Stomach (tissue), 9 donors: ENCODE measurements around the gene PLXNA2. TPM values are rescaled to one million over a fixed set of nuclear protein-coding genes. Genes with fewer than 3 reads are reported as not detected.

Source experiments
- DNase-seq, 2 donors: peaks; one replicate each; pipeline versions ENCODE4 v3.0.0 to v3.0.0-alpha.2; 2013 to 2019
- H3K27ac ChIP-seq, 5 donors: fragments of 200-600 bp in 4 of 5; sonication (generic) in 4 of 5; one replicate each; pipeline ENCODE4 v1.5.1; 2013 to 2019; ENCODE audit warnings: mild to moderate bottlenecking in 1 of 5, moderate library complexity in 1 of 5
- H3K27me3 ChIP-seq, 3 donors: fragments of 200-600 bp; sonication (generic); one replicate each; pipeline ENCODE4 v1.5.1; 2017 to 2019; ENCODE audit warnings: mixed run types in 1 of 3
- H3K36me3 ChIP-seq, 4 donors: fragments of 200-600 bp; sonication (generic); 1 replicate in 3 of 4; 2 replicates in 1 of 4; pipeline ENCODE4 v1.5.1; 2016 to 2019
- H3K4me1 ChIP-seq, 4 donors: fragments of 200-600 bp; sonication (generic); one replicate each; pipeline ENCODE4 v1.5.1; 2016 to 2019
- H3K4me3 ChIP-seq, 4 donors: fragments of 200-600 bp; sonication (generic) in 3 of 4; one replicate each; pipeline ENCODE4 v1.5.1; 2016 to 2019; ENCODE audit warnings: mild to moderate bottlenecking in 1 of 4
- H3K9me3 ChIP-seq, 4 donors: fragments of 200-600 bp; sonication (generic); one replicate each; pipeline ENCODE4 v1.5.1; 2016 to 2019
- CTCF ChIP-seq, 7 experiments: fragments of 450-650 bp in 4 of 7; fragments of 200-600 bp in 3 of 7; sonication (generic) in 3 of 7; IDR thresholded peaks; one replicate each; pipeline ENCODE4 v1.5.1; 2016 to 2019; ENCODE audit warnings: antibody characterized with exemption in 7 of 7, control low read depth in 2 of 7, mild to moderate bottlenecking in 1 of 7
- EP300 ChIP-seq: sonication (generic); formaldehyde crosslinking; IDR thresholded peaks from one replicate; pipeline ENCODE4 v1.6.1; 2017; ENCODE audit warnings: antibody characterized with exemption
- POLR2A ChIP-seq, 4 donors: fragments of 450-650 bp; IDR thresholded peaks; one replicate each; pipeline ENCODE4 v1.6.1; 2016; ENCODE audit warnings: antibody characterized with exemption in 4 of 4, control low read depth in 2 of 4, mild to moderate bottlenecking in 1 of 4, moderate library complexity in 1 of 4
- POLR2AphosphoS5 ChIP-seq, 3 donors: sonication (generic); formaldehyde crosslinking; IDR thresholded peaks; one replicate each; pipeline ENCODE4 v1.6.1; 2016; ENCODE audit warnings: antibody characterized with exemption in 3 of 3
- WGBS, 5 donors: extraction: QIAGEN DNeasy Blood & Tissue Kit in 3 of 5; methylation state at CpG; one replicate each; pipeline versions ENCODE4 v1.1.5 to v1.1.7; 2013 to 2018; 5-methylcytosine and 5-hydroxymethylcytosine counted together
- intact Hi-C: fragments of 100-400 bp; cut with DNase I; formaldehyde crosslinking; loops from one replicate; pipeline ENCODE4 v1.15.1; 2023; ENCODE audit warnings: low total_unique reads
- polyA plus RNA-seq, 3 donors: library from polyadenylated mRNA; stranded (reverse); fragments of 200-250 nt; gene quantifications; one replicate each; pipeline ENCODE4 v1.2.3, GENCODE V29; 2013
- total RNA-seq, 5 donors: library from RNA; depleted of rRNA; stranded (reverse); fragments of >200 nt; gene quantifications; one replicate each; pipeline versions ENCODE4 v1.1.0 to v1.2.3, GENCODE V29; 2014 to 2016
- donor health status: healthy with polysubstance abuse.
- donor health status: Bipolar disorder and iron deficiency.
- donor health status: healthy.

The PLXNA2 gene
- total and polyA plus RNA-seq, 8 donors, result 2.7 to 185 (median 28.7) TPM

GRCh38 chr1:208219098-208219658, 25.0 kb downstream of the PLXNA2 start:
- no peaks in the 10 kb centered on the region for H3K27me3 ChIP-seq
- H3K4me1 ChIP-seq, result peaks cover 18 to 79% (median 48%) of the 10 kb centered on the region in 4 donors
- peak overlapping the region in 4 of 5 donors; percentile 60 to 77 (median 70) for H3K27ac ChIP-seq
- no peaks in the 10 kb centered on the region for H3K9me3 ChIP-seq
- H3K4me3 ChIP-seq, result no peak overlapping the region
- WGBS, 5 donors, result 82 to 88% (median 82%) methylated on average over 5 of the region's 5 CpGs
- H3K36me3 ChIP-seq, result peaks cover 27 to 36% (median 30%) of the 10 kb centered on the region in 4 donors
- intact Hi-C loops, result no loop called here
- DNase-seq, result no peak
- no peak for TF ChIP-seq POLR2AphosphoS5 (IDR thresholded peaks at IDR 0.05)
- no peak for TF ChIP-seq EP300
- no peak for TF ChIP-seq CTCF (IDR thresholded peaks at IDR 0.05)
- no peak for TF ChIP-seq POLR2A (IDR thresholded peaks at IDR 0.05)

- Histone ChIP-seq H3K27ac (peak overlapping the region in 4 of 5 donors; percentile 60 to 77 (median 70)), H3K4me1 (peaks cover 18 to 83% (median 49%) of the 10 kb centered on the region in 4 donors), H3K4me3 (no peak overlapping the region), H3K27me3 (no peaks in the 10 kb centered on the region), H3K36me3 (peaks cover 27 to 36% (median 34%) of the 10 kb centered on the region in 4 donors), H3K9me3 (no peaks in the 10 kb centered on the region)
- WGBS, 5 donors, result 75 to 84% (median 83%) methylated on average over 12 of the region's 12 CpGs
- DNase-seq, result no peak
- TF ChIP-seq CTCF (IDR thresholded peaks at IDR 0.05) (no peak), POLR2A (IDR thresholded peaks at IDR 0.05) (no peak), EP300 (no peak), POLR2AphosphoS5 (IDR thresholded peaks at IDR 0.05) (no peak)
- intact Hi-C loops, result no loop called here
Measured at GRCh38 chr1:208218237-208219097, 25.7 kb downstream of the PLXNA2 start.

GRCh38 chr1:208217781-208218180, 26.4 kb downstream of the PLXNA2 start:
- no peak for DNase-seq
- Histone ChIP-seq H3K9me3 (no peaks in the 10 kb centered on the region), H3K4me3 (no peak overlapping the region), H3K27ac (peak overlapping the region in 3 of 5 donors; percentile 68 to 77 (median 71)), H3K4me1 (peaks cover 18 to 89% (median 49%) of the 10 kb centered on the region in 4 donors), H3K36me3 (peaks cover 27 to 37% (median 35%) of the 10 kb centered on the region in 4 donors), H3K27me3 (no peaks in the 10 kb centered on the region)
- no peak for TF ChIP-seq POLR2A (IDR thresholded peaks at IDR 0.05)
- no peak for TF ChIP-seq CTCF (IDR thresholded peaks at IDR 0.05)
- TF ChIP-seq EP300, result no peak
- no peak for TF ChIP-seq POLR2AphosphoS5 (IDR thresholded peaks at IDR 0.05)
- WGBS, 5 donors, result 71 to 88% (median 84%) methylated on average over 5 to 10 of the region's 10 CpGs
- intact Hi-C loops, result no loop called here

- peaks cover 18 to 89% (median 43%) of the 10 kb centered on the region in 4 donors for H3K4me1 ChIP-seq
- TF ChIP-seq CTCF (IDR thresholded peaks at IDR 0.05) (no peak), EP300 (no peak), POLR2A (IDR thresholded peaks at IDR 0.05) (no peak), POLR2AphosphoS5 (IDR thresholded peaks at IDR 0.05) (no peak)
- H3K9me3 ChIP-seq, result no peaks in the 10 kb centered on the region
- no peak overlapping the region for H3K4me3 ChIP-seq
- H3K27ac ChIP-seq, result peak overlapping the region in 1 of 5 donors; percentile 77
- intact Hi-C loops, result no loop called here
- peaks cover 27 to 45% (median 43%) of the 10 kb centered on the region in 4 donors for H3K36me3 ChIP-seq
- 97 to 98% (median 97%) methylated on average over 16 of the region's 16 CpGs for WGBS, 5 donors
- no peaks in the 10 kb centered on the region for H3K27me3 ChIP-seq
- DNase-seq, result no peak
Measured at GRCh38 chr1:208216806-208217205, 27.4 kb downstream of the PLXNA2 start.
